Esophagus (tissue), 2 donors: ENCODE results near the gene CROCC. TPM values are rescaled to one million over a fixed set of nuclear protein-coding genes. Genes with fewer than 3 reads are reported as not detected.
A peak's percentile ranks its signal among the peaks of the same experiment; 100 is the strongest.

Source experiments
- H3K27ac ChIP-seq, 2 donors: one replicate each; pipeline ENCODE4 v1.5.1; 2013; ENCODE audit warnings: low read depth in 2 of 2, mild to moderate bottlenecking in 2 of 2, inconsistent platforms in 1 of 2, low read length in 1 of 2, moderate library complexity in 1 of 2
- H3K27me3 ChIP-seq, 2 donors: one replicate each; pipeline ENCODE4 v1.6.1; 2013; ENCODE audit warnings: low read length in 2 of 2, control low read depth in 1 of 2, mild to moderate bottlenecking in 1 of 2; ENCODE audit not compliant: insufficient read depth in 2 of 2, control insufficient read depth in 1 of 2
- H3K36me3 ChIP-seq, 2 donors: one replicate each; pipeline ENCODE4 v1.6.1; 2013; ENCODE audit warnings: low read length in 1 of 2; ENCODE audit not compliant: control insufficient read depth in 2 of 2, insufficient read depth in 2 of 2
- H3K4me1 ChIP-seq, 2 donors: one replicate each; pipeline ENCODE4 v1.6.1; 2013; ENCODE audit warnings: low read length in 1 of 2; ENCODE audit not compliant: control insufficient read depth in 2 of 2, insufficient read depth in 2 of 2
- H3K4me3 ChIP-seq, 2 donors: one replicate each; pipeline ENCODE4 v1.5.1; 2013; ENCODE audit warnings: low read length in 2 of 2, mild to moderate bottlenecking in 2 of 2, low read depth in 1 of 2, moderate library complexity in 1 of 2
- H3K9me3 ChIP-seq, 2 donors: one replicate each; pipeline ENCODE4 v1.6.1; 2013; ENCODE audit warnings: mild to moderate bottlenecking in 2 of 2, low read depth in 1 of 2, low read length in 1 of 2, moderate library complexity in 1 of 2; ENCODE audit not compliant: control insufficient read depth in 2 of 2, insufficient read depth in 1 of 2
- WGBS, 2 donors: extraction: QIAGEN DNeasy Blood & Tissue Kit; methylation state at CpG; one replicate each; pipeline ENCODE4 v1.1.7; 2013; 5-methylcytosine and 5-hydroxymethylcytosine counted together
- polyA plus RNA-seq, 2 donors: library from polyadenylated mRNA; stranded (reverse); fragments of 200-250 nt; gene quantifications; one replicate each; pipeline ENCODE4 v1.2.3, GENCODE V29; 2013
- donor health status: healthy with polysubstance abuse.
- donor health status: Bipolar disorder and iron deficiency.

Gene CROCC
- polyA plus RNA-seq, 2 donors, result 15.5 to 64.1 TPM

DNA sequence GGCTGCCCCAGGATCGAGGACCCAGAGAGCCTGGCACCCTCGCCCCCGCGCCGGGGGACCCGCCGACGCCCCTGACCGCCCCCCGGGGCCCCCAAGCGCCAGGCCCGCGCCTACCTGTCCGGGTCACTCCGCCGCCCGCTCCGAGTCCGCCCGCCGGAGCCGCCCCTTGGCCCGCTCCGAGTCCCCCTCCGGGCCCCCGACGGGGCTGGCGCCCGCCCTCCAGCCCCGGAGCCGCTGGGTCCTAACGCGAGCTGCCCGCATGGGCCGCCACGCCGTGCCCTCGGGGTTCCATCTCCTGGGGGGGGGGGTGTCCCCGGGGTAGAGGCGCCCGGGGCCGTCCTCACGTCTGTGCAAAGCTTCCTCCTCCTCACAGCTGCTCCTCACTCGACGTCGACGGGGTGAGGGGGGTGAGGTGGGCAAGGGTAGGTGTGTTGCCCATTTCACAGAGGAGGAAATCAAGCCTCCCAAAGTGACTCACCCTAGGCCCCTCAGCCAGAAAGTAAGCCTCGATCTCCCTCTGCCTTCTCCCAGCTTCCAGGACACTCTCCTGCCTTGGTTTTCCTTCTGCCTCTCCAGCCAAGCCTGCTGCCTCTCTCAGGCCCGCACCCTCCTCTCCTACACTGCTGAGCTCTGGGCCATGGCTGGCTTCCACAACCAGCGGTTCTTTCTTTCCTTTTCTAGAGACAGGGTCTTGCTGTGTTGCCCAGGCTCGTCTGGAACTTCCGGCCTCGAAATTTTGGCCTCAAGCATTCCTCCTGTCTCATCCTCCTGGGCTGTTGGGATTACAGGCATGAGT lies 58.9 kb downstream of the CROCC start, which contains the start of gene MFAP2:
Gene MFAP2 (minus strand): TSS at position 148 of the 796 bp plus-strand sequence. CDS start 2,347 bp downstream, outside the sequence.
- 7 to 13% methylated on average over 27 to 53 of the region's 53 CpGs for WGBS, 2 donors

DNA sequence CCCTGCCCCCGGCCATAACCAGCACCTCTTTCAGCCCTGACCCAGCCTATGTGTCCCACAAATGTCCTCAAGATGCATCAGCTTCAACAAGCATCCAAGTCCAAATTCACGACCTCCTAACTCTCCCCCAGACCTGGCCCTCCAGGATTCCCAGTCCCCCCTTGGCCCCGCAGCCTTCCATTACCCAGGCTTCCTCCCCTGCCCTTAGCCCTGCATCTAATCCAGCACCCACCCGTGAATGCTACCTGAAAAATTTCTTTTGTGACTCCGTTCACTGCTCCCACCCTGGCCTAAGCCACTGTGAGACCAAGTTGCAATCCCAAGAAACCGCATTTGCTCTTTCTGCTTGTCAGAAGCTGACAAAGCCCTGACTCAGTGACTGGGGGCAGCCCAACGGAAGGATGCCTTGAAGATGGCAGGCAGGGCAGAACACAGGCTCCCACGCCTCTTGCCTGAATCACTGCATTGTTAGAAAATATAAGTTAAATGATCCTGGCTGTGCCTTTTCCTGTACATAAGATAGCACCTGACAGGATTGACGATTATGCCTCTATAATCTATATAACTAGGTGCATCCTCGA lies 59.6 kb downstream of the CROCC start:
- WGBS, 2 donors, result 79 to 83% methylated on average over 10 of the region's 10 CpGs
- H3K27ac ChIP-seq, result no peak overlapping the region
- H3K27me3 ChIP-seq, result no peaks in the 10 kb centered on the region
- H3K4me3 ChIP-seq, result no peak overlapping the region
- H3K36me3 ChIP-seq, result peaks cover 0 to 9% of the 10 kb centered on the region in 2 donors
- H3K9me3 ChIP-seq, result no peaks in the 10 kb centered on the region
- peaks cover 4 to 17% of the 10 kb centered on the region in 2 donors for H3K4me1 ChIP-seq

More for the DNA sequence above, 58.9 kb downstream of the CROCC start, which contains the start of gene MFAP2:
- Histone ChIP-seq H3K27me3 (no peaks in the 10 kb centered on the region), H3K4me3 (peak within 1 kb of the TSS; percentile 22 to 40), H3K27ac (no peak within 1 kb of the TSS), H3K9me3 (no peaks in the 10 kb centered on the region), H3K4me1 (peaks cover 4 to 19% of the 10 kb centered on the region in 2 donors), H3K36me3 (peaks cover 0 to 2% of the 10 kb centered on the region in 2 donors)

DNA sequence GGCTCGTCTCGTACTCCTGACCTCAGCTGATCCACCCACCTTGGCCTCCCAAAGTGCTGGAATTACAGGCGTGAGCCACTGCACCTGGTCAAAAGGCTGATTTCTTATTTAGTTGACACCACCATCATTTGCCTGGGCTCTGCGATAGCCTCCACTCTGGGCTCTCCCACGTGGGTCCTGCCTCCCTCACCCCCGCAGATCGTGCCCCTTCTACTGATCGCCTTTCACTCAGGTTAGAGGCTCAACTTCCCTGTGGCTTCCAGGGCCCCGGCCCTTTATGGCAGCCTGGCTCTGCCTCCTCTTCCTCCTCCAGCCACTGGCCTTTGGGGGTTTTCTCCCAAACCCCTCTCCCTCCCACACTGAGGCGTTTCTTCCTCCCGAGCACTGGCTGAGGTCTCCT lies 61.2 kb downstream of the CROCC start:
- Histone ChIP-seq H3K36me3 (peaks cover 4 to 24% of the 10 kb centered on the region in 2 donors), H3K4me3 (no peak overlapping the region), H3K9me3 (no peaks in the 10 kb centered on the region), H3K27me3 (no peaks in the 10 kb centered on the region), H3K27ac (no peak overlapping the region), H3K4me1 (peaks cover 4 to 17% of the 10 kb centered on the region in 2 donors)
- 82 to 85% methylated on average over 11 of the region's 11 CpGs for WGBS, 2 donors

DNA sequence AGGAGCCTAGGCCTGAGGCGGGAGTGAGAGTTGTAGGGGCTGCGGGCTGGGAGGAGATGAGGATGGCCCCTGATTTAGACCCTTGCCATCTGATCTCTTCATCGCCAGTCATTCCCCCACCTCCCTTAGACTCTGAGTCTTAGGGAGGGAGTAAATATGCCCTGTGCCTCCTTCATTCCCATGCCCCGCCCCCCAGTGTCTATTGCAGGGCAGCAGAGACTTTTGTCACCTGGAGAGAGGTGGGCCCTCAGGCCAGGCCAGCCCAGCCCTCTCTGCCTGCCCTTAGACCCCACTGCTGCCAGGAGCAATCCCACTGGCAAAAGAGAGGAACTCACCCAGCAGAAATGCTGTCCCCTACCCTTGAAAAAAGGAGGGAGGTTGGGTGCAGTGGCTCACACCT lies 61.9 kb downstream of the CROCC start:
- 95% methylated on average over 4 of the region's 4 CpGs for WGBS, 2 donors

DNA sequence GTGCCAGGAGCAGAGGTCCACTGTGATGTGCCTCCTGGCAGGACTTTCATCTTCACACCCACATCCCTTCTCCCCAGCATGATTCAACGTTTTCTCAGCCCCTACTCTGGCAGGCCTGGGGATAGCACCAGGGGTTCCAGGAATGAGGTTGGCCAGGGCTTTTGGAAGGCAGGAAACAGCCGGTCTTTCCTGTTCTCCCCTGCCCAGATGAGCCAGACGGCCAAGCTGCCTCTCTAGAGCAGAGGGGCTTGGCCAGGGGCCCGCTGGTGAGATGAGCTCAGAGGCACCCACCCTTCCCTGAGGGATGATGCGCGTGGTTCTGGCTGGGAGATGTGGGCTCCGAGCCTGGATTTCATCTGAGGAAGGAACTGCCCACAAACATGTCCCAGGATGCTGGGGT lies 63.0 kb downstream of the CROCC start:
- Histone ChIP-seq H3K9me3 (no peaks in the 10 kb centered on the region), H3K36me3 (peaks cover 7 to 31% of the 10 kb centered on the region in 2 donors), H3K27me3 (no peaks in the 10 kb centered on the region), H3K27ac (no peak overlapping the region), H3K4me1 (peaks cover 4 to 6% of the 10 kb centered on the region in 2 donors), H3K4me3 (no peak overlapping the region)
- WGBS, 2 donors, result 26 to 27% methylated on average over 7 of the region's 7 CpGs

More for the DNA sequence above, 61.9 kb downstream of the CROCC start:
- no peaks in the 10 kb centered on the region for H3K27me3 ChIP-seq
- H3K4me1 ChIP-seq, result peaks cover 4 to 10% of the 10 kb centered on the region in 2 donors
- H3K9me3 ChIP-seq, result no peaks in the 10 kb centered on the region
- H3K4me3 ChIP-seq, result no peak overlapping the region
- H3K27ac ChIP-seq, result no peak overlapping the region
- H3K36me3 ChIP-seq, result peaks cover 4 to 27% of the 10 kb centered on the region in 2 donors

DNA sequence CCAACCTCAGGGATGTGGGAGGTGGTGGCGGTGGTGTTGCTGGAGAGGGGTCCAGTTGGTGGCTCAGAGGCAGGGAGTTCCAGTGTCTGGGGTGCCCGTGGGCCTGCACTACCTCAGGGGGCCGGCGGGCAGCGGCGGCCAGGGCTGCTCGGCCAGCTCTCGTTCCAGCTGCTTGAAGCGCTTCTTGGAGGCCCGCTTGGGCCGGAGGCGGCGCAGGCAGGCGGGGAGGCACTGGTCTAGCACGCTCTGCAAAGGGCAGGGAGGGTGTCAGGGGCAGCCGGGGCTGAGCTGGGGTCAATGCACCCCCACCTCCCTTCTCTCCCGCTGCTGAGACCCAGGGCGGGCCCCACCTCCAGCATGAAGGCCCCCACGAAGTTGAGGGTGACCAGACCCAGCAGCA lies 64.4 kb downstream of the CROCC start:
- H3K36me3 ChIP-seq, result peaks cover 10 to 39% of the 10 kb centered on the region in 2 donors
- H3K27ac ChIP-seq, result no peak overlapping the region
- peaks cover 2 to 6% of the 10 kb centered on the region in 2 donors for H3K4me1 ChIP-seq
- H3K4me3 ChIP-seq, result no peak overlapping the region
- no peaks in the 10 kb centered on the region for H3K27me3 ChIP-seq
- no peaks in the 10 kb centered on the region for H3K9me3 ChIP-seq
- WGBS, 2 donors, result 89 to 95% methylated on average over 19 of the region's 19 CpGs

DNA sequence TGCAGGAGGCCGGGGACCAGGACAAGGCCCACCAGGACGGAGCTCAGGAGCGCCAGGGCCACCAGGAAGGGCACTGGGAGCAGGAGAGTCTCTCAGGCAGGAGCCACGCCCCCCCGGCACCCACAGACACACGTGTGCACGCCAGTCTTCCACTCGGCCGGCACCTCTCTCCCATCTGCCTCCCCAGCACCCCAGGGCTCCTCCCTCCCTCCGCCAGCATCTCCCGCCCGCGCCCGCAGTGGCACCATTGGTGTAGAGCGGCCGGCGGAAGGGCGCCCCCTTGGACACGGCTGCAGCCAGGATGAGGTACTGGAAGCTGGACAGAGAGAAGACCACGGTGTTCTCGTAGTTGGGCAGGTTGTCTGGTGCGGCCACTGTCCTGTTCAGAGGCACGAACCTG lies 64.8 kb downstream of the CROCC start:
- H3K27me3 ChIP-seq, result no peaks in the 10 kb centered on the region
- H3K4me1 ChIP-seq, result peaks cover 2 to 6% of the 10 kb centered on the region in 2 donors
- peaks cover 10 to 40% of the 10 kb centered on the region in 2 donors for H3K36me3 ChIP-seq
- H3K4me3 ChIP-seq, result no peak overlapping the region
- H3K9me3 ChIP-seq, result peaks cover 0 to 2% of the 10 kb centered on the region in 2 donors
- H3K27ac ChIP-seq, result no peak overlapping the region
- WGBS, 2 donors, result 89 to 92% methylated on average over 23 of the region's 23 CpGs

DNA sequence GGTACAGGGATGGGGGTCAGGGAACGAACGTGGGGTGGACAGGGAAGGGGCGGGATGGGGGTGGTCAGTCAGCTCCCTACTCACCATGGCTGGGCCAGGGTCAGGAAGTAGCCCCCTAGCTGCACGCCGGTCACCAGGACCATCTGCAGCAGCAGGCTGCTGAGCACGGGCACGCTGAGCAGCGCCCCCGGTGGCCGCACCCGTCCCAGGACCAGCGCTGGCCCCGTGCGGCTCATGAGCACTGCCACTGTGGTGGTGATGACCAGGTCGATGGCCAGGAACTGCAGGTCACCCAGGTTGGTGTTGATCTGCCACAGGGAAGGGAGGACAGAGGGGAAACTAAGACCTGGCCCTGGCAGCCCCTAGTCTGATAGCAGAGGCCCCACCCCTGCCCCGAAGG lies 65.2 kb downstream of the CROCC start:
- Histone ChIP-seq H3K36me3 (peaks cover 10 to 42% of the 10 kb centered on the region in 2 donors), H3K4me1 (peaks cover 2 to 6% of the 10 kb centered on the region in 2 donors), H3K4me3 (no peak overlapping the region), H3K27ac (no peak overlapping the region), H3K9me3 (peaks cover 0 to 2% of the 10 kb centered on the region in 2 donors), H3K27me3 (no peaks in the 10 kb centered on the region)
- WGBS, 2 donors, result 77 to 87% methylated on average over 9 to 16 of the region's 16 CpGs

DNA sequence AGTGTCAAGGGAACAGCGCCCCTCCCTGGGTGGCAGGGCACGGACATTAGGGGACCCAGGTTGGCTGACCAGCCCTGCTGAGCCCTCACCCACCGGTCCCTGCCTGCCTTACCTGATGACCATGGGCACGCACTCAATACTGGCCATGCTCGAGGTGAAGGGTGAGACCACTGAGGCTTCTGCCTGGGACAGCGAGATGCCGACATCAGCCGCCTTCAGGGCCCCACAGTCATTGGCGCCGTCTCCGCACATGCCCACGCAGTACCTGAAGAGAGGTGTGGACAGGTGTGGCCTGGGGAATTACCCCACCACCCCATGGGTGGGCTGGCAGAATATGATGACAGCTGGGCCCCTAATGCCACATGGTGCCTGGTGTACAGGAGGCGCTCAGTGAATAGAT lies 66.5 kb downstream of the CROCC start:
- Histone ChIP-seq H3K27ac (no peak overlapping the region), H3K4me1 (peaks cover 2 to 6% of the 10 kb centered on the region in 2 donors), H3K27me3 (no peaks in the 10 kb centered on the region), H3K36me3 (peaks cover 10 to 43% of the 10 kb centered on the region in 2 donors), H3K9me3 (peaks cover 0 to 2% of the 10 kb centered on the region in 2 donors), H3K4me3 (no peak overlapping the region)
- 85 to 86% methylated on average over 13 of the region's 13 CpGs for WGBS, 2 donors
